ENCODE results near the gene FADD.

The FADD gene

DNA sequence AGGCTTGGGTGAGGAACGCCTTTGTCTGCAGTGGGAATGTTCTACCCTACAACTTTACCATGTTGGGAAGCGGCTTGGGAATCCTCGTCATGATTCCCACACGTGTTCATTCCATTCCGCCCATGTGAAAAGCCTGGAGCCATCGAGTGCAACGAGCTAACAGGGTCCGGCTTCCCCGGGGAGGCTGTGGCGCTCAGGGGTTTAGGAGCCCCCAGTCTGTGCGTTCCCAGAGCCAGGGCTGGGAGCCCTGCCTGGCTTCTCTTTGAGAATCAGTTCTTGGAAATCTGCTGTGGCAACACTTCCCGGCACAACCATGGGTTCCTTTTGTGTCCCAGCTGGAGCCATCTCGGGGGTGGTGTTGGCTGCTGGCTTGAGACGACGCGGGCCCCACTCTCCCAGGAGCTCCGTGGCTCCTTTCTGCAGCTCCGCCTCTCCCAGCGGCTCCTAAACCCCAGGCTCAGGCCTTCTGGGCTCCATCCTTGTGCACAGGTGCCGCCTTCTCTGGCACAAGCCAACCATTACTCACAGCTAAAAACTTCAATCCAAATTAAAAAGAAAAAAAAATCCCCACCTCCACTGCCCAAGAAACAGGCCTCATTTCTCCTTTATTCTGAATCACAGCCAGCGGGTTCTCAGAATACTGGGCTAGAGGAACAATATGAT, 48.7 kb downstream of the FADD start:
- TF ChIP-seq, protein P1, sequence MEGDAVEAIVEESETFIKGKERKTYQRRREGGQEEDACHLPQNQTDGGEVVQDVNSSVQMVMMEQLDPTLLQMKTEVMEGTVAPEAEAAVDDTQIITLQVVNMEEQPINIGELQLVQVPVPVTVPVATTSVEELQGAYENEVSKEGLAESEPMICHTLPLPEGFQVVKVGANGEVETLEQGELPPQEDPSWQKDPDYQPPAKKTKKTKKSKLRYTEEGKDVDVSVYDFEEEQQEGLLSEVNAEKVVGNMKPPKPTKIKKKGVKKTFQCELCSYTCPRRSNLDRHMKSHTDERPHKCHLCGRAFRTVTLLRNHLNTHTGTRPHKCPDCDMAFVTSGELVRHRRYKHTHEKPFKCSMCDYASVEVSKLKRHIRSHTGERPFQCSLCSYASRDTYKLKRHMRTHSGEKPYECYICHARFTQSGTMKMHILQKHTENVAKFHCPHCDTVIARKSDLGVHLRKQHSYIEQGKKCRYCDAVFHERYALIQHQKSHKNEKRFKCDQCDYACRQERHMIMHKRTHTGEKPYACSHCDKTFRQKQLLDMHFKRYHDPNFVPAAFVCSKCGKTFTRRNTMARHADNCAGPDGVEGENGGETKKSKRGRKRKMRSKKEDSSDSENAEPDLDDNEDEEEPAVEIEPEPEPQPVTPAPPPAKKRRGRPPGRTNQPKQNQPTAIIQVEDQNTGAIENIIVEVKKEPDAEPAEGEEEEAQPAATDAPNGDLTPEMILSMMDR (IDR thresholded peaks at IDR 0.05; ENCODE audit: poor library complexity, severe bottlenecking): no peak
- no peaks in the 10 kb centered on the region for H3K36me3 ChIP-seq (ENCODE audit: low read depth)
- no peak overlapping the region for H3K4me3 ChIP-seq (ENCODE audit: severe bottlenecking)
- H3K27me3 ChIP-seq (ENCODE audit: insufficient read depth, poor library complexity, severe bottlenecking): no peaks in the 10 kb centered on the region
- H3K4me1 ChIP-seq (ENCODE audit: insufficient read depth, poor library complexity, severe bottlenecking): no peaks in the 10 kb centered on the region
- peak; percentile 59; the same call in 1 of the 3 replicates for ATAC-seq (ENCODE audit: low read depth)
- H3K9me3 ChIP-seq (ENCODE audit: severe bottlenecking): no peaks in the 10 kb centered on the region
- no peak overlapping the region for H3K27ac ChIP-seq (ENCODE audit: poor library complexity, severe bottlenecking)
- DNase-seq (ENCODE audit: low spot score): no peak

DNA sequence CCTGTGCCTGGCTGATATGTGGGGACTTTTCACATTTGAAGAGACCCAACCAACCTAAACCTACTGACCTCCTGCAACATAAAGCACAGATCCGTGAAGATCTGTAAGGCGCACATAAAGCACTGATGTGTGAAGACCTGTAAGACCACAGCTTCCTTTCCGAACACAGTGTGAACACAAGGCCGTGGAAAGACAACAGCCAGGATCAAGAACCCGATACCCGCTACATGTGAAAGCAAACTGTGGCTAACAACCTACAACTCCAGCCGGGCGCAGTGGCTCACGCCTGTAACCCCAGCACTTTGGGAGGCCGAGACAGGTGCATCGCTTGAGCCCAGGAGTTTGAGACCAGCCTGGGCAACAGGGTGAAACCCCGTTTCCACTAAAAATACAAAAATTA, 49.7 kb downstream of the FADD start:
- no peak overlapping the region for H3K4me3 ChIP-seq (ENCODE audit: severe bottlenecking)
- ATAC-seq (ENCODE audit: low read depth) (no peak), DNase-seq (ENCODE audit: low spot score) (no peak)
- H3K27me3 ChIP-seq (ENCODE audit: insufficient read depth, poor library complexity, severe bottlenecking): no peaks in the 10 kb centered on the region
- TF ChIP-seq, protein P1 (IDR thresholded peaks at IDR 0.05; ENCODE audit: poor library complexity, severe bottlenecking): no peak
- no peaks in the 10 kb centered on the region for H3K9me3 ChIP-seq (ENCODE audit: severe bottlenecking)
- H3K4me1 ChIP-seq (ENCODE audit: insufficient read depth, poor library complexity, severe bottlenecking): no peaks in the 10 kb centered on the region
- no peaks in the 10 kb centered on the region for H3K36me3 ChIP-seq (ENCODE audit: low read depth)
- no peak overlapping the region for H3K27ac ChIP-seq (ENCODE audit: poor library complexity, severe bottlenecking)

DNA sequence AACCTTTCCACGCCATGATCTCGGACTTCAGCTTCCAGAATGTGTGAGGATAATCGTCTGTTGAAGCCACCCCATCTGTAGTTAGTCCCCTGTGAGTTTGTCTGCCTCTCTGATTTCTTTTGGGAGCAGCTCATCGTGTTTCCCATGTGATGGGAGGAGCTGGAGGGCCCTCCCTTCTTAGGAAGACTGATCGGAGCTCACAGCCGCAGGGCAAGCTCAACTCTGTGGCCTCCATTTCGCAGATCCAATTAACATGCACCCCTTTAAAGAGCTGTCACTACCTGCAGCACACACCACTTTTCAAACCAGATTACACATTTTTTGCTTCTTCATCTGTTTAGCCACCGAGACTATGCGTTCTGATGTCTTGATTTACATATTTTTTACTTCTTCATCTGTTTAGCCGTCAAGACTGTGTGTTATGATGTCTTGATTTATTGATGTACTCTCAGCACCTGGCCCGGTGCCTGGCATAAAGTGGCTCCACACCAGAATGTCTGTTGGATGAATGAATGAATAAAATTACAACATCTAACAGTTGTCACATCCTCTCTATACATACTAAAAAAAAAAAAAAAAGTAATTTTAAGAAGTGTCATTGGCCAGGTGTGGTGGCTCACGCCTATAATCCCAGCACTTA, 52.5 kb downstream of the FADD start:
- H3K27ac ChIP-seq (ENCODE audit: poor library complexity, severe bottlenecking): no peak overlapping the region
- no peak overlapping the region for H3K4me3 ChIP-seq (ENCODE audit: severe bottlenecking)
- H3K36me3 ChIP-seq (ENCODE audit: low read depth): no peaks in the 10 kb centered on the region
- H3K4me1 ChIP-seq (ENCODE audit: insufficient read depth, poor library complexity, severe bottlenecking): no peaks in the 10 kb centered on the region
- no peaks in the 10 kb centered on the region for H3K27me3 ChIP-seq (ENCODE audit: insufficient read depth, poor library complexity, severe bottlenecking)
- ATAC-seq (ENCODE audit: low read depth): no peak
- no peaks in the 10 kb centered on the region for H3K9me3 ChIP-seq (ENCODE audit: severe bottlenecking)
- no peak for DNase-seq (ENCODE audit: low spot score)
- TF ChIP-seq, protein P1 (IDR thresholded peaks at IDR 0.05; ENCODE audit: poor library complexity, severe bottlenecking): no peak

All from RWPE2 (cell line).